DOHH2 (cell line): ENCODE results near the gene SLX4IP.

Experiments used
- H3F3A ChIP-seq: fragments of 200-600 bp; sonication (generic), shearing (Covaris generic); 2 replicates; pipeline ENCODE4 v1.6.0; 2016; ENCODE audit warnings: antibody characterized with exemption, mild to moderate bottlenecking; ENCODE audit not compliant: control insufficient read depth, insufficient read depth
- H3K27ac ChIP-seq: fragments of 200-600 bp; sonication (generic); 2 replicates; pipeline ENCODE4 v1.5.1; 2014; ENCODE audit warnings: low read depth, mild to moderate bottlenecking, low read length, moderate library complexity
- H3K27me3 ChIP-seq: fragments of 200-600 bp; sonication (generic); 2 replicates; pipeline ENCODE4 v1.6.1; 2014; ENCODE audit warnings: mild to moderate bottlenecking, low read length, mixed read lengths; ENCODE audit not compliant: control insufficient read depth
- H3K36me3 ChIP-seq: fragments of 200-600 bp; sonication (generic); 2 replicates; pipeline ENCODE4 v1.6.1; 2014; ENCODE audit warnings: mild to moderate bottlenecking, low read length, moderate library complexity, mixed read lengths; ENCODE audit not compliant: control insufficient read depth
- H3K4me1 ChIP-seq: fragments of 200-600 bp; sonication (generic); 2 replicates; pipeline ENCODE4 v1.6.1; 2014; ENCODE audit warnings: mild to moderate bottlenecking, low read length, mixed read lengths; ENCODE audit not compliant: control insufficient read depth
- H3K4me2 ChIP-seq: fragments of 200-600 bp; sonication (generic); 2 replicates; pipeline ENCODE4 v1.6.0; 2014; ENCODE audit warnings: mild to moderate bottlenecking, low read length, moderate library complexity
- H3K4me3 ChIP-seq: fragments of 200-600 bp; sonication (generic); 2 replicates; pipeline ENCODE4 v1.5.1; 2014; ENCODE audit warnings: mild to moderate bottlenecking, low read length, mixed read lengths
- H3K79me2 ChIP-seq: fragments of 200-600 bp; sonication (generic); 2 replicates; pipeline ENCODE4 v1.6.1; 2014; ENCODE audit warnings: mild to moderate bottlenecking, low read length, mixed read lengths; ENCODE audit not compliant: control insufficient read depth
- H3K9me2 ChIP-seq: fragments of 200-600 bp; sonication (generic); replicated peaks from 2 replicates; pipeline ENCODE4 v1.6.1; 2014; ENCODE audit warnings: mild to moderate bottlenecking, low read length, mixed read lengths; ENCODE audit not compliant: control insufficient read depth
- H3K9me3 ChIP-seq: fragments of 200-600 bp; sonication (generic); 2 replicates; pipeline ENCODE4 v1.6.1; 2014; ENCODE audit warnings: antibody characterized with exemption, low read length, mixed read lengths; ENCODE audit not compliant: control insufficient read depth, insufficient read depth
- H4K20me1 ChIP-seq: fragments of 200-600 bp; sonication (generic); 2 replicates; pipeline ENCODE4 v1.6.0; 2014; ENCODE audit warnings: low read depth, mild to moderate bottlenecking, antibody characterized with exemption, low read length, moderate library complexity; ENCODE audit not compliant: control insufficient read depth, insufficient read depth
- EZH2phosphoT487 ChIP-seq: fragments of 200-600 bp; sonication (generic); IDR thresholded peaks from 2 replicates; pipeline ENCODE4 v1.6.1; 2017; ENCODE audit warnings: borderline replicate concordance, mild to moderate bottlenecking, antibody characterized with exemption, low read length, moderate library complexity, mixed read lengths
- TF ChIP-seq, protein P1 (sequence below): fragments of 200-600 bp; sonication (generic); IDR thresholded peaks from one replicate; pipeline ENCODE4 v1.5.1; 2014; ENCODE audit warnings: antibody characterized with exemption, mild to moderate bottlenecking, low read depth, low read length; ENCODE audit not compliant: poor library complexity, severe bottlenecking

SLX4IP gene

DNA sequence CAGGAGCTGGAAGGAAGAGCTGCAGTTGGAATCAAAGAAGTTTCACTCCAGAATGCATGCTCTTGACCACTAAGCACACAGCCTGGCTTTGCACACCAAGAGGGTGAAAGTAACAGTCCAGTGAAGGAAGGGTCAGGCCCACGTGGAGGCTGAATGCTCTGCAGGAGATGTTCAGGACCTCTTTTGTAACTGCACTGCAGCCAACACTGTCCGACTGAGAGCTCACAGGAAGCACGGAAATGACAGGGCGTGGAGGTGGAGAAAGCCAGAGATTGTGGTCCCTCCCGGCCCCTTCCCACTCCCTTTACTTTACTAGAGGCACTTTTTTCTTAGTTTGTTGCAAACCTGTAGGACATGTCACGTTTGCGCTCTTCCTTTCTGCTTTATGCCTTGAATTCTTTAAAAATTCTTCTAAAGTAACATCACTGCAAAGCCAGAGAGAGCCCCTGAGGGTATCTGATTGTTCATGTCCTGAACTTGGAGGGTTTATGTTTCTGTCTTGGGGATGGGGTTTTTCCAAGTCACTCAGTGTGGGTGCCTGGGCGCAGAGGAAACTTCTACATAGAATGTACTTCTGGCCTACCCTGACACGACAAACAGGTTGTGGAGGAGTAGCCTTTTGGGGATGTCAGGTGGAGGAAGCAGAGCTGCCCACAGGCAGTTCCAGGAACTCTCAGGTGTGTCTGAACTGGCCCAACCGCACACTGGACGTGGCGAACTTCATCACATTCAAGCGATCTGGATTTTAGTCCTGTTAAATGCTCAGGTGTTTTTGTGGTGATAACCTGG lies 197.8 kb downstream of the SLX4IP start:
- no peaks in the 10 kb centered on the region for H3K36me3 ChIP-seq
- peaks cover 13% of the 10 kb centered on the region for H3K4me1 ChIP-seq
- TF ChIP-seq, protein P1, sequence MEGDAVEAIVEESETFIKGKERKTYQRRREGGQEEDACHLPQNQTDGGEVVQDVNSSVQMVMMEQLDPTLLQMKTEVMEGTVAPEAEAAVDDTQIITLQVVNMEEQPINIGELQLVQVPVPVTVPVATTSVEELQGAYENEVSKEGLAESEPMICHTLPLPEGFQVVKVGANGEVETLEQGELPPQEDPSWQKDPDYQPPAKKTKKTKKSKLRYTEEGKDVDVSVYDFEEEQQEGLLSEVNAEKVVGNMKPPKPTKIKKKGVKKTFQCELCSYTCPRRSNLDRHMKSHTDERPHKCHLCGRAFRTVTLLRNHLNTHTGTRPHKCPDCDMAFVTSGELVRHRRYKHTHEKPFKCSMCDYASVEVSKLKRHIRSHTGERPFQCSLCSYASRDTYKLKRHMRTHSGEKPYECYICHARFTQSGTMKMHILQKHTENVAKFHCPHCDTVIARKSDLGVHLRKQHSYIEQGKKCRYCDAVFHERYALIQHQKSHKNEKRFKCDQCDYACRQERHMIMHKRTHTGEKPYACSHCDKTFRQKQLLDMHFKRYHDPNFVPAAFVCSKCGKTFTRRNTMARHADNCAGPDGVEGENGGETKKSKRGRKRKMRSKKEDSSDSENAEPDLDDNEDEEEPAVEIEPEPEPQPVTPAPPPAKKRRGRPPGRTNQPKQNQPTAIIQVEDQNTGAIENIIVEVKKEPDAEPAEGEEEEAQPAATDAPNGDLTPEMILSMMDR: no peak
- TF ChIP-seq EZH2phosphoT487: no peak
- no peaks in the 10 kb centered on the region for H3K9me2 ChIP-seq
- no peaks in the 10 kb centered on the region for H3K79me2 ChIP-seq
- H4K20me1 ChIP-seq: no peaks in the 10 kb centered on the region
- no peaks in the 10 kb centered on the region for H3K9me3 ChIP-seq
- no peaks in the 10 kb centered on the region for H3F3A ChIP-seq
- H3K27me3 ChIP-seq: peaks cover 9% of the 10 kb centered on the region
- H3K4me2 ChIP-seq: no peak overlapping the region
- H3K27ac ChIP-seq: no peak overlapping the region
- H3K4me3 ChIP-seq: no peak overlapping the region

DNA sequence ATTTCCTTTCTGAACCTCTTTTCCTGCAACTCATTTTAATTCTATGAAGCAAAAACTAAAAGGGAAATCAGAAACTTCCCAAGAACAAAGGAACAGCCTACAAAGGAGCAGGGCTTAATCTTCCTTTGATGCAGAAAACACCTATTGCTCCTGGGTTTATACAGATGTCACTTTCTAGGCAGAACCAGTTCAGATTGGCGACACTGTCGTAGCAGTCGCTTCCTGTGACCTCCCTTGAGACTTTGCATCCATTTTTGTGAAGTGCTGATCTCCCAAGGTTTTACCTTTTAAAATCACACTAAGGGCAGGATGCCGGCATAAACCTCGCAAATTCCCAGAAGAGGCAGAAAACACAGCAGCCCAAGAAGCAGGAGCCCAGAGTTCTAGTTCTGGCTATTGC lies 198.6 kb downstream of the SLX4IP start:
- Histone ChIP-seq H3K36me3 (no peaks in the 10 kb centered on the region), H3K4me3 (no peak overlapping the region), H3K27me3 (peaks cover 9% of the 10 kb centered on the region), H3K4me2 (no peak overlapping the region), H3K27ac (no peak overlapping the region), H3F3A (no peaks in the 10 kb centered on the region), H3K79me2 (no peaks in the 10 kb centered on the region), H3K9me3 (no peaks in the 10 kb centered on the region), H4K20me1 (no peaks in the 10 kb centered on the region), H3K4me1 (peaks cover 13% of the 10 kb centered on the region), H3K9me2 (no peaks in the 10 kb centered on the region)
- no peak for TF ChIP-seq EZH2phosphoT487
- TF ChIP-seq, protein P1: no peak

DNA sequence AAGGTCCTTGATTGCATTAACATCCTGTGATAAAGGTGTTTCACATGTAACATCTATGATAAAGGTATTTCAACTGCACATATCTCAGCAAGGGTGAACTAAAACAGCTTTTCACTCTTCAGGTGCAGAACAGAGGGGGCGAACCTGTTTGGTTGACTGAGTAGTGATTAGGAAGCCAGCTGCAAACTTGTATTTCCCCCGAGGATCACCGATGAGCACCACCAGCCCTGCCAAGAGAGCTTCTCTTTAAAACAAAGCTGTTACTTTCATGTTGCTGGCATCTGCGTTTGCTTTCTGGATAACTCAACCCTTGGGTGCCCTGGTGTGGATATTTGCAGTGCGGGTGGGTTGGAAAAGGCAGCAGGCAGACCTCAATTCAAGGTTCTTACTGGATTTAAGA lies 199.1 kb downstream of the SLX4IP start:
- no peaks in the 10 kb centered on the region for H3K9me2 ChIP-seq
- H3K79me2 ChIP-seq: no peaks in the 10 kb centered on the region
- H3K4me1 ChIP-seq: peaks cover 13% of the 10 kb centered on the region
- H3F3A ChIP-seq: no peaks in the 10 kb centered on the region
- no peaks in the 10 kb centered on the region for H4K20me1 ChIP-seq
- no peaks in the 10 kb centered on the region for H3K36me3 ChIP-seq
- H3K27ac ChIP-seq: no peak overlapping the region
- TF ChIP-seq, protein P1: no peak
- TF ChIP-seq EZH2phosphoT487: no peak
- H3K27me3 ChIP-seq: peaks cover 9% of the 10 kb centered on the region
- H3K4me3 ChIP-seq: no peak overlapping the region
- H3K9me3 ChIP-seq: no peaks in the 10 kb centered on the region
- no peak overlapping the region for H3K4me2 ChIP-seq
